AML-193 (cell line): Measurements from ENCODE around the gene KRT82.
"Not testable (repeated sequence)": the region's sequence is repeated elsewhere in the genome, so short reads cannot be mapped to it uniquely, and the experiment has no call there.

Experiments used
- DNase-seq, 2 experiments: peaks; one replicate each; lab custom pipeline; 2025; lab: John Stamatoyannopoulos, UW

Gene KRT82

DNA sequence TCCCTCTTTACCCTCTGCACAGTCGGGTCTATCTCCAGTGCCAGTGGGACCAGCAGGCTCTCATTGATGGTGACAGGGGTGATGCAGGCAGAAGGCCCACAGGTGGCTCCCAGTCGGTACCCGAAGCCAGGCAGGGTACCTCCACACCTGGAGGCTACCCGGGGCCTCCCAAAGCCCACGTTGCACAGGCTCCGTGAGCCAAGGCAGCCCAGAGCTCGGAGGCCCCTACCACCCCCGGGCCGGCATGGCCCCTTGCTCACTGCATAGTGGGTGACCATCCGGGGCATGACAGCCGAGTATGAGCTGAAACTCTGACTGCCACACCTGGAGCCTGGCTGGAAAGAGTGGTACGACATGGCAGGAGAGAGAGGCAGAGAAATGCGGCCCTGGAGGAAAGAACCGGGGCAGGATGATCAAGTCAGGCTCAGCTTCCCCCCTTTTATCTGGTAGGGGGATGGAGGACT is at the start of gene KRT82:
Gene KRT82, minus strand, starts transcription at position 414 of the 464 bp plus-strand sequence. Its CDS starts 58 bp downstream, at position 356.
- no peak for DNase-seq

DNA sequence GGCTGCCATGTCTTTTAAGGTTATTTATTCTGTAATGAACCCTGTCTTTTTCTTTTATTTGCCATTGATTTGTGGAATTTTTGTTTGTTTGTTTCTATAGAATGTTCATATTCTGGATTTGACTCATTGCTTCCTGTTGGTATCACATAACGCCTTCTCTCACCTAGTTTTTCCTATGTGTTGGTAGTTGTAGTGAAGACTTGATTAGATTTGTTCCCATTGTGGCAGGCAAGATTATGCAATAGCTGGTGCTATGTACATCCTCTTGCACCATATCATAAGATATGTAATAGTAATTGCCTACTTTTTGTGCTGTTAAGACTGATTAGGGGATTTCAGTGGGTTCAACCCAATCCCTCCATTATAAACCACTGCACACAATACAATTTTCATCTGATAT is 49.7 kb upstream of the KRT82 start:
- peak; percentile 16 to 25 for DNase-seq

DNA sequence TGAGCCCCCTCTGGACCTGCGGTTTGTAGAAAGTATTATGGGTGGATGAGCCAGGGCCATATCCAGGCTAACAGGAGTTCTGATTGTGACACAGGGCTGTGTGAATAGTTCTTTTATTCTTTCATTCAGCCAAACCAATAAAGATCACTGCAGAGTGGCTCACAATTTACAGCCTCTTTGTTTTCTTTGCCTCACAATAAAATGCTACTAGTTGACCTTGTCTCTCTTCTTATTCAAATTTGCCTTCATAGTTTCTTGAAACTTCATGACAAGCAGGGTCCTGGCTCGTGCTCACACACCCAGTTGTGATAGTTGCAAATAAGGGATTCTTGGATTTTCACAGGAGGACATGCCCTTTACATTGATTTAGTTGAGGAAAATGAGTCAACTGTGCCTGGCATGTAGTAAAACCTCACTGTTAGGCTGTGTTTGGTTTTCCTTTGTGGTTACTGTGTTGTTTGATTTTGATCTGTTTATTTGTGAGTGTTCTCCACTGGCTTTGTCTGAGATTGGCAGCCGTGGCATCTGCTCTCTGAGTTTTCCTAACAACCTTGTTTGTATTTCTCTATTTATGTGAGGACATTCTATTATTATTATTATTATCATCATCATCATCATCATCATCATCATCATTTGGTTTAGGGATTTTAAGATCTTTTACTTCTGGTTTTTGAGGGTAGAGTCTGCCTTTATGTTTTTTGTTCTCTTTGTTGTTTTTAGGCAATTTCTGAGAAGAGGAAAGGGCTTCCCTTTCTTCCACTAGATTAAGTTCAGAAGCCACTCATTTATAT is 48.5 kb upstream of the KRT82 start:
- no peak for DNase-seq

DNA sequence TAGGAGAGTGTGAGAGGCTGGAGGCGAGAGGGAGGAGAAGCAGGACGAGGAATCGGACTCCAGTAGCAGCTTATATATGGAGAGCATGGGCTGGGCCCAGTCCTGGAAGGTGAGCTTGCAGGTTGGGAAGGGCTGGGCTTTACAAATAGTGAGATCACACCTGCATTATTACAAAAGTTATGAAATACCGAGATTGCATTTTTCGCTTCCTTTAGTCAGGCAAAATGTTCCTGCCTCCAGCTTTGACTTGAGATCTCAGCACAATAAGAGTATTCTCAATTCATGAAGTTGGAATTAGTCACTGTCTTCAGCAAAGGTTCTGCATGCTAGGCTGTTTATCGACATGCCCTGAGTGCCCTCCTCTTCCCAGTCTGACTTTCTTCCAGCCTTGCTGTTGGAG is 46.0 kb upstream of the KRT82 start, which contains the start of gene KRT6B:
Gene KRT6B, minus strand, starts transcription at position 46 of the 400 bp plus-strand sequence. CDS start 68 bp downstream, outside the sequence.
- DNase-seq: no peak

DNA sequence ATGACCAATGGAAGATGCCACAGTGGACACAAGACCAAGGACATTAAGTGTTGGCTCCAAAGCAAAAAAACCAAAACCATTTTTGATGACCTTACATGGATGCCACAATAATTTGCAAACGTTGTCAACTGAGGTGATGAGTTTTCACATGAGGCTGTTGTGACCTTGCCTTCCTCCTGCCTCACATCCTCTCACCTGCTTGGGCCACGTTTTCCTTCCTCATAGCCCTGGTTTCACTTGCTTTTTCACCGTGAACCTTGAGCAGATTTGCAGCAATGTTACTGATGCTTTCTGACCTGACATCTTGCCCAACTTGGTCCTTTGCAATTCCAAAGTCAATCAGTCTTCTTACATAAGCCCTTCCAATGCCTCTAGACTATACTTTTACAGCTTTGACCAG is 42.1 kb upstream of the KRT82 start:
- DNase-seq: no peak

DNA sequence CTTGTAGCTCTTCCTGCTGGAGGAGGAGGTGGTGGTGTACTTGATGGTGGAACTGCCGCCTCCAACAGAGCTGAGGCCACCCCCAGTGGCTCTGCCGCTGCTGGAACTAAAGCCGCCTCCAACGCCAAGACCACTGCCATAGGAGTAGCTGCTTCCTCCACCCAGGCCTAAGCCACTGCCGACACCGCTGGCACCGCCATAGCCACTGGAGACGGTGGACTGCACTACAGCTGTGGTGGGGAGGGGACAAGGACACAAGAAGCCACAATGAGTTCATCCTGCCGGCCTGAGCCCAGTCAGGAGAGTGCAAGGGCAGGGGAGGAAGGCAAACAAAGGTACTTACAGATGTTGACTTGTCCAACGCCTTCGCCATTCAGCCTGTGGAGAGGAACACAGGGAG is 41.1 kb upstream of the KRT82 start:
- not testable (repeated sequence) for DNase-seq

DNA sequence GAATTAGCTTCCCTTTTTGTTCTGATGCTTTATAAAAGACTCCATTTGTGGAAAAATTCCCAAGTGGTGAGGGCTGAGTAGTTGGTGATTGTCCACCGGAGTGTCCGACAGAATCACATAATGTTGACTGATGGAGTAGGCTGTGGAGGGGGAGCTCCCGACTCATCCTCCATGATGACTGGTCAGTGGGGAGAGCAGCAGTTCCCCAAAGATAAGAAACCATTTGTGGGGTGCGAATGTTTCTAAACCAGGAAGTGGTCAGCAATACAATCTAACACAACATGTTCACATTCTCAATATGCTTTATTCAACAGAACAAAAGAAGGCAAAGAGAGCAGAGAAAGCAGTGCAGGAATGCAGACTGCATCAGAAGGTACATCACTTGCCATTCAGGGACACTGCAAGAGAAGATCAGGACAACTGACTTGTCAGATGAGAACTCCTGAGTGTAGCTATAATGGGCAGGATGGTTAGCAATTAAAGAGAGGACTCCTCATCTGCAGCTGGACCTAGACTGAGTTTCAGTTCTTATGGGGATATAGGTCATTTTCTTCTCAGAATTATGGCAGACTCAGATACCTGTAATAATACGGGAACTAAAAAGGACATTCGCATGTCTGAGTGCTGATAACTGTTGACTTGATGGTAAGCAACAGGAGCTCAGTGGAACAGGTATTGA is 40.4 kb upstream of the KRT82 start:
- DNase-seq: no peak

DNA sequence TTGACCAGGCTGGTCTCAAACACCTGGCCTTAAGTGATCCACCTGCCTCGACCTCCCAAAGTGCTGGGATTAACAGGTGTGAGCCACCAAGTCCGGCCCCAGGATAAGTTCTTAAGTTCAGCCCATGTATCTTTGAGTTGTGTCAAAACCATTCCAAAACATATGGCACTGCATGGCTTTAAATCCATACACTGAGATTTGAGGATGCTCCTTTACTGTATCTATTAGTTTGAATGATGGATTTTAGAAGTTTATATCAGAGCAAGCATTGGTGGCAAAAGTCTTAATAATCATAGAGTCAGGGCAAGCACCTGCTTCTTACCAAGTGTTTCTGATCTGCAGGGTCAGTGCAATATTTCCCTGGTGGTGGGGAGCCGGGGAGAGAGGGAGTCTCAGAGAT is 39.7 kb upstream of the KRT82 start:
- no peak for DNase-seq

DNA sequence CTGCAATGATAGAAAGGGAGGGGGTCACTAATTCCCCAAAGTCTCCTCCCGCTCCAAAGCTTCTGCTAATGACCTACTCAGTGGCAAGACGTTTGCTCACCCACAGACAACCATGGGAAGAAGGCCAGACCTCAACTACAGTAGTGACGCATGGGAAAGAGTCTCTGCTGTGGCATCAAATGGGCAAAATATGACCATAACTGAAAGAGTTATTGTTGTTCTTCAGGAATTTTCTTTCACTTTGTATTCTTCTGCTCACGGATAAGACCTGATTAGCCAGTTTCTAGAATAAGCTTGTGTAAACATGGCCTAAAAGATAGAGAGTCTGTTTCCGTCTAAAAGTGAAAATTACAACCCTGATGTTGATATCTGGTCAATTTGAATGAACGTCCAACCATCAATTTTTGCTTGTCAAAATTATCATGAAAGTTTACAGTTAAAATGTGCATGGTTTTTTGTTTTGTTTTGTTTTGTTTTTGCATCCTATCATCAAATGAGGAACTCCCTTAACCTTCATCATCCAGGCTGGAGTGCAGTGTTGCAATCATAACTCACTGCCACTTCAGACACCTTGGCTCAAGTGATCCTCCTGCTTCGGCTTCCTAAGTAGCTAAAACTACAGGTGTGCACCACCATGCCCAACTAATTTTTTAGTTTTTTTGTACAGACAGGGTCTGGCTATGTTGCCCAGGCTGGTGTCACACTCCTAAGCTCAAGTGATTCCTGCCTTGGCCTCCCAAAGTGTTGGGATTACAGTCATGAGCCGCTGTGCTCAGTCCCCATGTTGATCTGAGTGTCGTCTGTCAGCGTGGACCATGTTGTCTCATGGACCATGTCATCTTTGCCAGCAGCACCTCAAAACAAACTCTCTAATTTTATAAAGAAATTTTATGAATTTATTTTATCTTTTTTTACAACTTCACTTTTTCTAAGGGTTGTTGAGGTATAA is 38.8 kb upstream of the KRT82 start:
- DNase-seq: no peak

DNA sequence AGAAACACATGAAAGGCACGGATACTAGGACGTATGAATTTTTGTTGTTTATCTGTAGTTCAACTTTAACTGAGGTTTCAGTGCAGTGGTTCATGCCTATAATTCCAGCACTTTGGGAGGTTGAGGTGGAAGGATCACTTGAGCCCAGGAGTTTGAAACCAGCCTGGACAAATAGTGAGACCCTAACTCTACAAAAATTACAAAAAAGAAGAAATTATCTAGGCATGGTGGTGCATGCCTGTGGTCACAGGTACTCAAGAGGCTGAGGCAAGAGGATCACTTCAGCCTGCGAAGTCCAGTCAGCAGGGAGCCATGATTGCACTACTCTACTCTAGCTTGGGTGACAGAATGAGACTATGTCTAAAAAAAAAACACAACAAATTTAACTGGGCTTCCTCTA is 37.8 kb upstream of the KRT82 start:
- DNase-seq: no peak

DNA sequence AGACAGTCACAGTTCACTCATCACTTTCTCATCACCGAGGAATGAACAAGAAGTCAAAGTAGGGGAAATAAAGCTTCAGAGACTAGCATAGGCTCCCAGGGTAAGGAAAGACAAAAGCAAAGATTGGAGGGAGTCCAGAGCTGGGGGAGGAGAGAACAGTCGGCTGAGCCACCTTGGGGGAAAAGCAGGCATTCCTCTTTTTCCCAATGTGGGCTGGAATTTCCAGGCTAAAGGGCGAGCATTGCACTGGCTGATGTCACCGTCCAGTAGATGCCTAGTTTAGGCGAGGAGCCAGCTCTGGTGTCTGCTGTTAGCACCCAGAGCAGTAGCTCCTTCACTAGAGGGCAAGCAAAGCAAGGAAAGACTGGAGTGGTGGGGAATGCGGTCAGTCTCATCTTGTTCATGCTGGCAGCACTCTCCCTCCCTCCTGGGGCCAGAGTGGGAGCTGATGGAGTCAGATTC is 36.5 kb upstream of the KRT82 start:
- DNase-seq: no peak

DNA sequence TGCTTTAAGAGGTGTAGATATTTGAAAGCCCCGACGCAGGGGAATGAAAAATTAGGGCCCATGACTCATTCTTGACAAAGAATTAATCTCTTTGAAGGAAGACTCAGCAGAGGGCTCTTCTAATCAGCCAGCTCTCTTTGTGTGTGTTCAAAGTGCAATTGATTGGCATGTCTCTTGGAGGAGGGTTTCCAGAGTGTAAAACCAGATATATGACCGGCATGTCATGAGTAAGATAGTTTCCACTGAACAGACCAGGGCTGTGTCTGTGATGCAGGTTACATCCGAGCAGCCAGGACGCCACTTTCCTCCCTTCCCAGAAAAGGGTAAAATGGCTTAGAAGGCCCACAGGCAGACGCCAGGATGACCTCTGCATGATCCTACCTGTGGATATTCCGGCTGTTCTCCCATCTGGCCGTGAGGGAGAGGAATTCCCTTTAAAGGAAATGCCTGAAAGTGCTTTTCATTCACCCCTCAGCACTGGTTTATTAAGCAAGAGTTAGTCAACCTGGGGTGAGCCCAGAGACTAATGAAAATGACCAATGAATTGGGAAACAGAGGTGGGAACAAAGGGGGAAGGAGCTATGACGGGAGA is 35.3 kb upstream of the KRT82 start:
- DNase-seq: no peak

DNA sequence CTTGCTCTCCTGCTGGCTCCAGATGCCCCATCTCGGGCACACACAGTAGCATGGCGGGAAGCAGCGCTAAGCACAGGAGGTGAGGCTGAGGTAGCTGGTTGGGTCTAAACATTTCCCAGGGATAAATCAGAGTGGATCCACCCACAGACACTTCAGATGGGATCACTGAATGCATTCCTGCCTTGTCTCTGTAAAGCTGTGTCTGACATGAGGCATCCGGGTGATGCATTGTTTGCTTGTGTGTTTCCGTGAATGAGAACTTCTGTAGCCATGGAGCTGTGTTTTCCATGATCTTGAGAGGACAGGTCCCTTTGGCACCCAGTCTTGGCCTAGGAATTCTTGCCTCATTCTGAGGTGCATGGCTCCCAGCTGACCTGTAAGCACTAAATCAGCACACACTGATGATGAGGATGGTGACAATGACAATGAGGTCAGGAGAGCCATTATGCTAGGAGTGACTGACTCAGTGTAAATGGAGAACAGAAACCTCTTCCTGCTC is 34.7 kb upstream of the KRT82 start:
- no peak for DNase-seq

DNA sequence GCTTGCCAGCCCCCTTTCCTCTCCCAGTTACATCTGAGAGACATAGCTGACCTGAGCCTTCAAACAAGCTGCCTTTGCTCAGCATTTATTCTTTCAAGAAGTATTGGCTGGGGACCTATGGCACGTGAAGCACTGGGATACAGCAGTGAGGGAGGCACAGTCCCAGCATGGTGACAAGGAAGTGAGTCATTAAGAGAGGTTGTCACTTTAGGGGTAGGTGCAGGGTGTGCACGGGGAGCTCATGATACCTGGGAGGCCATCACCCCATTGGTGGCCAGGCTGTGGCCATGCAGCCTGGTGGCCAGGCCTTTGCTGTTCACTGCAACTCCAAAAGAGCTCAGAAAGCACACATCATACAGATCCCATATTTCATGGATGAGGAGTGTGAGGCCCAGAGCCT is 33.7 kb upstream of the KRT82 start:
- DNase-seq: no peak

DNA sequence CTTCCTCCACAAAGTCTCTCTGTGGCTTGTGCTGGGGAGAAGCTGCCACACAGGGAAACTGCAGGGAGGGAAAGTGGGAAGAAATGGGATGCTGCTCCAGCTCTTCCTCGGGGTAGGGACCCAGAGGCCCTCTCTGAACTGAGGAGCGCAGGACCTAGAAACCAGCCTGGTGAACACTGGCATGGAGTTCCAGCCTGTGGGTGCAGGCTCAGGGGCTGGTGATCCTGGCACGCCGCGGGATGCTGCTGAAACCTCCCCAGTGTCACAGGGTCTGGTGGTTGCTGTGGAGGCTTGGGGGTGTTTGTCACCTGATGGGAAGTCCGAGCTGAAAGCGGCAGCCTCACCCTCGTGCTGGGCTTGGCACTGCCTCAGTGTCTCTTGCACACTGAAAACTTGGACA is 33.3 kb upstream of the KRT82 start:
- no peak for DNase-seq

DNA sequence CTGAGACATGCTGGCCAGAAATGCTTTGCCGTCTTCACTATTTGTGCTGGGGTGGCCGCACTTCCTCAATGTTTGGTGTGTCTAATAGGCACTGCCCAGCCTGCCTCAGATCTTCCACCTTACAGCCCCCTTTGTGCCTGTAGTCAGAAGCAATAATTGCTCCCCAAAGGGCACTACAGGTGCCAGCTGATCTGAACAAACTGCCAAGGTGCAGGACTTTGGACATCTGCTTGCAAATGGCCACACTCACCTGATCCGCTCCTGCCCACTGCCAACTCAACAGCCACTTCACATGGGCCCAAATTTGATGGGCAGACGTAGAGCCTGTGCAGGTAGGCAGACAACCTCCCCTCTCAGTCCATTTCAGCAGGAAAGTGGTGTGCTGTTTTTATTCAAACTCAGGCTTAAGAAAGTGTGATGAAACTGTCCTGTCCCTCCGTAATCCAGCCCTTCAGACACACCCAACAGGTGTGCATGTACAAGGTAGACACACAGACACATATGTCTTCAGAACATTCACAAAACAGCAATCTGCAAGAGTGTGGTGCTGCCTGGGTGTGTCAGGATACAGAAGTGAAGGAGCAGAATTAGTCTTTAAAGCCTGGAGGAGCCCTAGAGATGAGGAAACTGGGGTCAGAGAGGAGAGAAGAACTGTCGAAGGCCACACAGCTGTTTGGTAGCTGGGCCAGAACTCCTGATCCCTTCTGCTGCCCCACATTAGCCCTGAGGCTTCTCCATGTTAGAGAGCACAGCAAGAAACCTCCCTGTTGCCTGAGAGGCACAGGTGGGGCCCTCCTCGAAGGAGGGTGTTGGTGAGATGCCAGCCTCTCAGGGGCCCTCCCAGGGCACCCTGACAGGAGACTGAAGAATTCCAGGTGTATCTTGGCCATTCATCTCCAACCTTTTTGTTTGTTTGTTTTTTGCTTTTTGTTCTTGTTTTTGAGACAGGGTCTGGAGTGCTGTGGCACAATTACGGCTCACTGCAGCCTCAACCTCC is 32.5 kb upstream of the KRT82 start:
- DNase-seq: no peak

DNA sequence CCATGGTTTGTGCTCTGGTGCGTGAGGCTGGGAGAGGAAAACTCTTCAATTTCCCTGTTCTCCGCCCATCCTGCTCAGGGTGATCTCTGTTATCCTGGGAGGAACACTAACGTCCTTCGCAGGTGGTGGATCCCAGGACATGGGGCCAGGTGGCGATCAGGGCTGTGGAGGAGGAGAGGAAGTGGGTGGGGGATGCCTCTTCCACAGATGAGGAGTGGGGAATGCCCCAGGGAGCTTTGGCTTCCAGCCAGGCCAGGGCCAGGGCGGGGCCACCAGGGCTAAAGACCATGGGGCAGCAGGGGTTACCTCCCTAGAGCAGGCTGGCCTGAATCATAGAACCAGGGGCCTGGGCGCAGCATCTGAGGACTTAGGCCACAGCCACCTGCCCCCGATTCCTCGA is 31.4 kb upstream of the KRT82 start:
- no peak for DNase-seq

DNA sequence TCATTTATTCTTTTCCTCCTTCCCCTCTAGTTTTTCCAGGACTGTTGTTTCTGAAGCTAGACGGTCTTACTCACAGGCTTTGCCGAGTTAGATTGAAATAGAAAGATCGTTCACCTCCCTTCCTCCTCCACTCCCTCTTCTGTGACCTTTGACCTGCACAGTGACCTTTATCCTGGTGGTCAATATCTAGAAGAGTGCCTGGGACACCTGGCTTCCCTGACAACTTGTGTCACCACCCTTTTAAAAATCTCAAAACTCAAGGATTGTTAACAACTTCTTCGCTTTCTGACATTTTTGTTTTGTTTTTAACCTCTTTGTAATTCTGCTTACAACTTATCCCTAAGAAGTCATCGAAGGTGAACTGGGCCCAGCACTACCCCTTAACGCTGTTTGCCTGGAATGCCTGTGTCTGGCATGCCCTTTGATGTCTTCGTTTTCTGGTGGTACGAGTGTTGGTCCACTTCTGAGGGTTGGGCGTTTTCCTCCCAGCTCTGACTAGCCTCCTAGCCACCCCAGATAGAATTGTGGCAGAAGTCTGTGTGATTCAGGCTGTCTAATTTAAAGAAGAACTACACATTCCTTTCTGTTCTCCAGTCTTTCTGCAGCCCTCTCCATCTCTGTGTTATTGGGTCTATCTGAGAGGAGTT is 30.8 kb upstream of the KRT82 start:
- no peak for DNase-seq

DNA sequence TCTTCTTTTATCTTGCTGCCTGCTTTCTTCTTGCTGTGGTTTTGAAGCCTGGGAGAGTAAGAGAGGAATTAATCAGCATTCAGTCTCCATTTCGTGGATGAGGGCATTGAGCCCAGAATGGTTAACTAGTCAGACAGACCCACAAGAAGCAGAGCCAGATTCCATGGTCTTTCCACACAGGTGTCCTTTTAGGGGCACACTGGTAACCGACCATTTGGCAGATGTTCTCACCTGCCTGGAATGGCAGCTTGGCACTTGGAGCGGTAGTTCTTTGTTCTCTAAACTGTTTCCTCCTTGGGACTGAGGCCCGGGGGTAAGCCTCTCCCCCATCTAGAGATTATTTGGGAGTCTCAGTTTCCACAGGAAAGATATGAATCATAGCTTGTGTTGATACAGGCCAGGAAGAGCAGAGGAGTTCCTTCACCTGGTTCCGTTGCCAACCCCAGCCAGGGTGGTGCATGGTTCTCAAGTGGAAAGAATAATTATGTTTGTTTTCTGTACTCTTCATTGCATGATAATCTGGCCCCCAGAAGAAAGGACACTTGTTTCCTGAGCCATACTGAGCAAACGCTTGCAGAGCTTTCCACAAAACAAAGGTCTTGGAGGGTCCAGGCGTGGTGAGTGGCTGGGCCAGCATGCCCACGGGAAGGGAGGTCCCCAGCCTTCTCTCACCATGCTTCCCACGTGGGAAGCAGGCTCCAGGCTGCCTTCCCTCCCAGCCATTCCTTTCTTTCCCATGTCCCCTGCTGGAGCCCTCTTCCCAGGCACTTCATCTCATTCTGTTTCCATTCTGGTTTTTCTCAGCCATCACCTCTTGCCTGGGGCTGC is 30.1 kb upstream of the KRT82 start:
- DNase-seq: no peak
